GM10266 (cell line): ENCODE data around the gene DSG1.

Source experiments
- DNase-seq: peaks from one replicate; pipeline ENCODE4 v3.0.0; 2012; ENCODE audit errors: extremely low spot score
- CTCF ChIP-seq: IDR thresholded peaks from 2 replicates; pipeline ENCODE4 v1.5.1; 2012; ENCODE audit warnings: mild to moderate bottlenecking, low read depth; ENCODE audit not compliant: control insufficient read depth, insufficient read depth; ENCODE audit errors: missing control alignments

The DSG1 gene

GRCh38 chr18:31317860-31318259 is at the start of gene DSG1:
TSS of gene DSG1 (plus strand) at chr18:31318160. CDS start at chr18:31318301, 141 bp downstream.
- no peak for TF ChIP-seq CTCF
- no peak for DNase-seq

- no peak for TF ChIP-seq CTCF
- DNase-seq = no peak
Measured at GRCh38 chr18:31268985-31269406, 49.0 kb upstream of the DSG1 start.

GRCh38 chr18:31269566-31269965 is 48.4 kb upstream of the DSG1 start:
- no peak for TF ChIP-seq CTCF
- no peak for DNase-seq

- TF ChIP-seq CTCF = no peak
- DNase-seq = no peak
Measured at GRCh38 chr18:31270578-31270977, 47.4 kb upstream of the DSG1 start.

GRCh38 chr18:31273812-31274527 is 44.0 kb upstream of the DSG1 start:
- no peak for DNase-seq
- no peak for TF ChIP-seq CTCF

- TF ChIP-seq CTCF = no peak
- DNase-seq = no peak
Measured at GRCh38 chr18:31274931-31275330, 43.0 kb upstream of the DSG1 start.

GRCh38 chr18:31275722-31276463 is 42.1 kb upstream of the DSG1 start:
- no peak for DNase-seq
- no peak for TF ChIP-seq CTCF
